HG02623 (cell line): Measurements from ENCODE around the gene CYP8B1.

Experiments
- ATAC-seq: cut with Tn5 transposase; IDR thresholded peaks from one replicate; pipeline ENCODE4 v1.9.1; 2021; ENCODE audit warnings: moderate library complexity; ENCODE audit not compliant: unreplicated experiment

CYP8B1 gene

GRCh38 chr3:42875325-42876151 lies at the start of gene CYP8B1:
Gene CYP8B1 (minus strand): TSS chr3:42875879. CDS start chr3:42875816, 63 bp downstream.
- ATAC-seq = no peak

GRCh38 chr3:42923606-42924005 lies 47.9 kb upstream of the CYP8B1 start:
- ATAC-seq = no peak

- no peak for ATAC-seq
Observed at GRCh38 chr3:42914771-42915515, 39.3 kb upstream of the CYP8B1 start.

DNA sequence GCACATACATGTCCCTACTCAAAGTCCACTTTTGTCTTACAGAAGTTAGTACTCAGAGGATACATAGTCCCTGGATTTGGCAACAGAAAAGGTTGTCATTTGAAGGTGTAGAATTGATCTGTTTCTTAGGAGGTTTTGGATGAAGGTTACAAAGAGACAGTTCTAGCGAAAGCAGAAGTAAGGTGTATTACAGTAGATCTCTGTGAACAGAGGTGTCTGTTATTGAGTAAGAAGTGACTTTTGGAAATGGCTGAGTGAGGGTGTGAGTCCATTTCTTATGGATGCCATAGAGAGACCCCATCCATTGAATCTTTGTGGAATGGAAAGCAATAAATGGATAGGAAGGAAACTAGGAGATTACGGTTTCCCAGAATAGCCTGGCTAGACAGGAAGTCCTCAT lies 35.9 kb upstream of the CYP8B1 start:
- ATAC-seq = no peak

GRCh38 chr3:42908675-42909074 lies 33.0 kb upstream of the CYP8B1 start:
- ATAC-seq = no peak

DNA sequence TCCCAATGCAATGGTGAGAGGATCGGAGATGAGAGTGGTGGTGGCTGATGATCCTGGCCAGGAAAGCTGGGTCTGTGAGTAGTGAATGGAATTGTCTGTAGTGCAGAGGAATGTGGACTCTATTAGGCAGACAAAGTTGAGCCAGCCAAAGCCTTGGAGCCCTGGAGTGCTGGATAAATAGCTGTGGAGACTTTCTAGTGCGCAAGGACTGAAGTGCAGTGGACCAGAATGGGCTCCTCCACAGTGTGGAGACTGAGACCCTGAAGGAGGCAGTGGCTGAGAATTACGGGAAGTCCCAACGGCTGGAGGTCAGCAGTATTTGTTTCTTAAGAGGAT lies 31.1 kb upstream of the CYP8B1 start:
- no peak for ATAC-seq

GRCh38 chr3:42906070-42906847 lies 30.6 kb upstream of the CYP8B1 start, which contains the start of gene ZNF662:
Gene ZNF662 (plus strand): TSS chr3:42906142. CDS start chr3:42908115, 1,973 bp downstream.
- ATAC-seq = no peak

DNA sequence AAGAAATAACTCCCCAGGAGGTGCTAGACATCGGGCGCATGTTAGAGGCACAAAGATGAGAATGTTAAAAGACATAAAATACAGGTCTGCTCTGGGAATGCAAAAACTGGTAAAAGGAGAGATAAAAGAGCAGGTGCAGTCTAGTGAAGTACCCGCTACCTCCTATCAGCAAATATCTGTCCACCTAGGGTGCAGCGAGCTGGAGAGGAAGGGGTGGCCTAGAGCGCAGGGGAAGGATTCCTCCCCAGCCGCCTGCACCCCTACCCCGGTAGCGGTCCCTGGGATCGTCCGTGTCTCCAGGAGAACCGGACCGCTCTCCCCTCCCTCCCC lies 30.0 kb upstream of the CYP8B1 start:
- no peak for ATAC-seq

DNA sequence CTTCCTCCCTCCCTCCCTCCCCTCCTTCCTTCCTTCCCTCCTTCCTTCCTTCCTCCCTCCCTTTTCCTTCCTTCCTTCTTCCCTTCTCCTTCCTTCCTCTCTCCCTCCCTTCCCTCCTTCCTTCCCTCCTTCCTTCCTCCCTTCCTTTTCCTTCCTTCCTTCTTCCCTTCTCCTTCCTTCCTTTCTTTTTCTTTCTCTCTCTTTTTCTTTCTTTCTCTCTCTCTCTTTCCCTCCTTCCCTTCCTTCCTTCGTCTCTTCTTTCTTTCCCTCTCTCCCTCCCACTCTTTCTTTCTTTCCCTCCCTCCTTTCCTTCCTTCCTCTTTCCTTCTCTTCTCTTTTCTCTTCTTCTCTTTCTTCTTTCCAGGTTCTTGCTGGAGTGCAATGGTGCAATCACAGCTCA lies 28.4 kb upstream of the CYP8B1 start:
- ATAC-seq = no peak

- ATAC-seq = no peak
Observed at GRCh38 chr3:42902257-42902656, 26.6 kb upstream of the CYP8B1 start.

DNA sequence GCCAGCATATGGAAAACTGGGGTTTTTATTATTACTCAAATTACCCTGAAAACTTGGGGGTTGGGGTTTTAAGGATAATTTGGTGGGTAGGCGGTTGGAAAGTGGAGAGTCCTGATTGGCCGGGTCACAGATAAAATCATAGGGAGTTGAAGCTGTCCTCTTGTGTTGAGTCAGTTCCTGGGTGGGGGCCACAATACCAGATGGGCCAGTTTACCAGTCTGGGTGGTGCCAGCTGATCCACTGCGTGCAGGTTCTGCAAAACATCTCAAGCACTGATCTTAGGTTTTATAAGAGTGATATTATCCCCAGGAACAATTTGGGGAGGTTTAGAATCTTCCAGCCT lies 25.4 kb upstream of the CYP8B1 start:
- no peak for ATAC-seq

DNA sequence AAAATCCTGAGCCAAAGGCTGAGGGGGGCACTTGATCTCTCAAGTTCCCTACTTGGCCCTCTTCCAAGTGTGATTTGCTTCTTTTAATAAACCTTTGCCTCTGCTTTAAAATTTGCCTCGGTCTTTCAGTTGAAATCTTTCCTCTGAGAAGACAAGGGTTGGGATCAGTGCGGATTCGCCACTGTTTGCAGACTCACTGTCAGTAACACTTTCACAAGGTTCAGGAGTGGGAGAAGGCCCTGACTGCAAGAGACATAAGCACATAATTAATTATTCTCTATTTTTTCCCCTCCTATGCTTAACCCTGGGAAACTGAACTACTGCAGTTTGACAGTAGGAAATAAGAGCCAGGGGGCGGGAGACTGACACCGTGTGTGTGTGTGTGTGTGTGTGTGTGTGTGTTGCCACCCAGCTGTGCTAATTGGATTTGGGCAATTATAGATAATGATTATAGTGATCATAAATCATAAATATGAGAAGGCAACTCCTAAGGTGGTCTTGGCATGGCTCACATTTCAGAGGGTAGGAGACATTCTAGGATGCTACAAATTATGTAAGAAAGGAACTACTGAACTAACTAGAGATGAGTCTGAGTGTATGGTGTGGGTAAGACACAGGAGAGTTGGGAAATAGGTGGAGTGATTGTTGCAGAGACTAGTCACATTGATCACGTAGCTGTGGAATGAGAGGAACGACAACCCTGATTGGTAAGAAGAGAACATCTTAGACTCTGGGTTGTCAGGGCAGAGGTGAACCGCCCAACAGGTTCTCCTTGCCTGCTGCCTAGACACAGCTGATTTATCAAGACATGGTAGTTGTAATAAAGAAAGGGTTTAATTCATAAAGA lies 24.8 kb upstream of the CYP8B1 start:
- no peak for ATAC-seq

- ATAC-seq = no peak
Observed at GRCh38 chr3:42898896-42899675, 23.4 kb upstream of the CYP8B1 start.

- ATAC-seq = no peak
Observed at GRCh38 chr3:42895580-42895868, 19.8 kb upstream of the CYP8B1 start.

GRCh38 chr3:42894698-42895579 lies 19.3 kb upstream of the CYP8B1 start:
- ATAC-seq = no peak

DNA sequence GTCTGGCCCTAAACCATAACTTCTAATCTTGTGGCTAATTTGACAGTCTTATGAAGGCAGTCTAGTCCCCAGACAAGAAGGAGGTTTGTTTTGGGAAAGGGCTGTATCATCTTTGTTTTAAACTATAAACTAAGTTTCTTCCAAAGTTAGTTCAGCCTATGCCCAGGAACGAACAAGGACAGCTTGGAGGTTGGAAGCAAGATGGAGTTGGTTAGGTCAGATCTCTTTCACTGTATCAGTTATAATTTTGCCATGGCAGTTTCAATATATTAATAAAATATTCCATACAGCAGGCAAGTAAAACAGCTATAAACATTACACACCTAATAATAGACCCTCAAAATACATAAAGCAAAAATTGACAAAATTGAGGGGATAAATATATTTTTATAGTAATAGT lies 17.1 kb upstream of the CYP8B1 start:
- ATAC-seq = no peak

GRCh38 chr3:42892169-42892568 lies 16.5 kb upstream of the CYP8B1 start:
- ATAC-seq = no peak

DNA sequence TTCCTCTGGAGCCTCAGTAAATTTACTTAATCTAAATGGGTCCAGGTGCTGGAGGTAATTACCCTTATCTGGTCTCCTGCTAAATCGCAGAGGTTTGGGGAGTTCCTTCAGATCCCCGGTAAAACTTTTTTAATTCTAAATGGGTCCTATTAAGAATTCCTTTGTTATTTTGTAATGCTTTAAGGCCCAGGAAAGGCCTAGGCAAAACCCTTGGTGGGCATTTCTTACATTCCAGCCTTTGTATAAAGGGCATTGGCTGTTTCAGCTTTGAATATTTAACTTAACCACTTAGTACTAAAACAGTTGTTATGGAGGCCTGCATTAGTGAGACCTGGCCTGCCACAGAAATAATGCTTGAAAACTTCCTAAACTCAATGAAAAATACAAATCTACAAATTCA lies 15.4 kb upstream of the CYP8B1 start:
- ATAC-seq = no peak

GRCh38 chr3:42887084-42887483 lies 11.4 kb upstream of the CYP8B1 start:
- ATAC-seq = no peak
